ENCODE results near the gene PAPPA.

PAPPA gene

GRCh38 chr9:116287721-116288120, 134.1 kb downstream of the PAPPA start:
- Histone ChIP-seq H3K4me1 (ENCODE audit: insufficient read depth, low read length) (peaks cover 14% of the 10 kb centered on the region), H2AFZ (ENCODE audit: low read depth, low read length) (no peak overlapping the region), H3K27me3 (ENCODE audit: insufficient read depth, low read length) (no peaks in the 10 kb centered on the region), H3K36me3 (ENCODE audit: insufficient read depth, low read length) (no peaks in the 10 kb centered on the region), H3K4me3 (ENCODE audit: low read length) (no peak overlapping the region), H3K9me3 (ENCODE audit: low read length) (no peaks in the 10 kb centered on the region)

- Histone ChIP-seq H3K4me1 (ENCODE audit: insufficient read depth, low read length) (peaks cover 14% of the 10 kb centered on the region), H3K4me3 (ENCODE audit: low read length) (no peak overlapping the region), H3K27me3 (ENCODE audit: insufficient read depth, low read length) (no peaks in the 10 kb centered on the region), H3K36me3 (ENCODE audit: insufficient read depth, low read length) (no peaks in the 10 kb centered on the region), H3K9me3 (ENCODE audit: low read length) (no peaks in the 10 kb centered on the region), H2AFZ (ENCODE audit: low read depth, low read length) (no peak overlapping the region)
These were observed 135.1 kb downstream of the PAPPA start for GRCh38 chr9:116288658-116289057.

DNA sequence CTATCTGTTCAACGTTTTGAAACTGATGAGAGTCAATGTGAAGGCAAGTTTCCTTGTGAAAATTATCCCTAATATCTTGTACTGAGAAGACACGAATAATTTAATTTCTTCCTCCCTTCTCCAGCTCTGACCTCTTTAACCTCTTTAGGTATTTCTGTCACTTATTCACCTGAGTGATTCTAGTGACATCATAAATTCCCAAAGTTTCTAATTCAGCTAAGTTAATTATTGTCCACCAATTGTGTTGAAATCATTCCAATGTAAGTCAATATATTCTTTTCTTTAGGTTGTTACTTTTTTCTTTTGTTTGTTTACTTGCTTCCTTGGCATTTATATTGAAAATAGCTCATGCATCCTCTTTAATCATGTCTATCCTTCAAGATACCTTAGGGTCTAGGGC, 143.8 kb downstream of the PAPPA start:
- H3K9me3 ChIP-seq (ENCODE audit: low read length), result no peaks in the 10 kb centered on the region
- H3K36me3 ChIP-seq (ENCODE audit: insufficient read depth, low read length), result no peaks in the 10 kb centered on the region
- no peak overlapping the region for H2AFZ ChIP-seq (ENCODE audit: low read depth, low read length)
- H3K27me3 ChIP-seq (ENCODE audit: insufficient read depth, low read length), result no peaks in the 10 kb centered on the region
- peaks cover 25% of the 10 kb centered on the region for H3K4me1 ChIP-seq (ENCODE audit: insufficient read depth, low read length)
- H3K4me3 ChIP-seq (ENCODE audit: low read length), result no peak overlapping the region

GRCh38 chr9:116298249-116298648, 144.7 kb downstream of the PAPPA start:
- Histone ChIP-seq H3K9me3 (ENCODE audit: low read length) (no peaks in the 10 kb centered on the region), H3K36me3 (ENCODE audit: insufficient read depth, low read length) (no peaks in the 10 kb centered on the region), H3K27me3 (ENCODE audit: insufficient read depth, low read length) (no peaks in the 10 kb centered on the region), H3K4me3 (ENCODE audit: low read length) (no peak overlapping the region), H3K4me1 (ENCODE audit: insufficient read depth, low read length) (peaks cover 26% of the 10 kb centered on the region), H2AFZ (ENCODE audit: low read depth, low read length) (no peak overlapping the region)

DNA sequence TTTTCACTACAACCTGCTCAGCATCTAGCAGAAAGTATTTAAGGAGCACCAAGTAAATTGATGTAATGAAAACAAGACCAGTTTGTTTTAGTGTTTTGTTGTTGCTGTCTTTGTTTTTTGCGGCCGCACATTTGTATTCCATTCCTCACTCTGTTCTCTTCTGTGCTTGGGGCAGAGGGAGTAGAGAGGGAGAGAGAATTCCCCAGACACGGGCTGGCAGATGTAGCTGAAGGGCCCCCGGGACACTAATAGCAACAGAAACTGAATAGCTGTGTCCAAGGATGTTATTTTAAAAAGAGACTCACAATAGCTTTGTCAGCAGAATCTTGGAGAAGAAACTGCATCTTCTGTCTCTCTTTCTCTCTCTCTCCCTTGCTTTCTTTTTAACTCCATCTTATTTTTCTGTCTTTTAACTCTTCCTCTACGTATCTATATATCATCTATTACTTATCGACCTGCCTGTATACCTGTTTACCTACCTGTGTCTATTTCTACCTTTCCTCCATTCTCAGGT, 145.3 kb downstream of the PAPPA start:
- no peaks in the 10 kb centered on the region for H3K36me3 ChIP-seq (ENCODE audit: insufficient read depth, low read length)
- no peak overlapping the region for H2AFZ ChIP-seq (ENCODE audit: low read depth, low read length)
- H3K27me3 ChIP-seq (ENCODE audit: insufficient read depth, low read length), result no peaks in the 10 kb centered on the region
- no peaks in the 10 kb centered on the region for H3K9me3 ChIP-seq (ENCODE audit: low read length)
- H3K4me1 ChIP-seq (ENCODE audit: insufficient read depth, low read length), result peaks cover 32% of the 10 kb centered on the region
- H3K4me3 ChIP-seq (ENCODE audit: low read length), result no peak overlapping the region

DNA sequence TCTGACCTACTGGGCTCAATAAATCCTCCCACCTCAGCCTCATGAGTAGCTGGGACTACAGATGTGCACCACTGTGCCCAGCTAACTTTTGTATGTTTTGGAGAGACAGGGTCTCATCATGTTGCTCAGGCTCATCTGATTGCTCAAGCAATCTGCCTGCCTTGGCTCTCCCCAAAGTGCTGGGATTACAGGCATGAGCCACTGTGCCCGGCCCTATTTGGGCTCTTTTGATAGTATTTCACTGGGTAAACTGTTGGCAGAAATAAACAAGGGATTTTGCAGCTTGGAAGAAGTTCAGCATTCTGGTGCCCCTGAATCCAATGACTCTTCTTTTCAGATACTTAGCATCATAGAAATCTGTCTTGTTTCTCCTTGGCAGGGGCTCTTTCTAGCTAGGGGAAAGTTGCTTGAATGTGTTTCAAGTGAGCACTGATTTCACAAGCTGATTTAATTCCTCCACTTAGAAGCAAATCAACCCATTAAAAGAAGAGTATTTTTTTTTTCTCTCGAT, 146.8 kb downstream of the PAPPA start:
- peaks cover 47% of the 10 kb centered on the region for H3K4me1 ChIP-seq (ENCODE audit: insufficient read depth, low read length)
- H3K27me3 ChIP-seq (ENCODE audit: insufficient read depth, low read length), result no peaks in the 10 kb centered on the region
- no peak overlapping the region for H3K4me3 ChIP-seq (ENCODE audit: low read length)
- no peaks in the 10 kb centered on the region for H3K36me3 ChIP-seq (ENCODE audit: insufficient read depth, low read length)
- no peaks in the 10 kb centered on the region for H3K9me3 ChIP-seq (ENCODE audit: low read length)
- no peak overlapping the region for H2AFZ ChIP-seq (ENCODE audit: low read depth, low read length)

- Histone ChIP-seq H3K9me3 (ENCODE audit: low read length) (no peaks in the 10 kb centered on the region), H3K36me3 (ENCODE audit: insufficient read depth, low read length) (no peaks in the 10 kb centered on the region), H2AFZ (ENCODE audit: low read depth, low read length) (no peak overlapping the region), H3K4me3 (ENCODE audit: low read length) (no peak overlapping the region), H3K27me3 (ENCODE audit: insufficient read depth, low read length) (no peaks in the 10 kb centered on the region), H3K4me1 (ENCODE audit: insufficient read depth, low read length) (peaks cover 50% of the 10 kb centered on the region)
These were observed 149.7 kb downstream of the PAPPA start for GRCh38 chr9:116303270-116303669.

- Histone ChIP-seq H2AFZ (ENCODE audit: low read depth, low read length) (no peak overlapping the region), H3K27me3 (ENCODE audit: insufficient read depth, low read length) (no peaks in the 10 kb centered on the region), H3K4me3 (ENCODE audit: low read length) (no peak overlapping the region), H3K36me3 (ENCODE audit: insufficient read depth, low read length) (no peaks in the 10 kb centered on the region), H3K4me1 (ENCODE audit: insufficient read depth, low read length) (peaks cover 43% of the 10 kb centered on the region), H3K9me3 (ENCODE audit: low read length) (no peaks in the 10 kb centered on the region)
These were observed 150.4 kb downstream of the PAPPA start for GRCh38 chr9:116303886-116304538.

- Histone ChIP-seq H3K4me3 (ENCODE audit: low read length) (no peak overlapping the region), H3K36me3 (ENCODE audit: insufficient read depth, low read length) (no peaks in the 10 kb centered on the region), H3K27me3 (ENCODE audit: insufficient read depth, low read length) (no peaks in the 10 kb centered on the region), H2AFZ (ENCODE audit: low read depth, low read length) (no peak overlapping the region), H3K4me1 (ENCODE audit: insufficient read depth, low read length) (peaks cover 35% of the 10 kb centered on the region), H3K9me3 (ENCODE audit: low read length) (no peaks in the 10 kb centered on the region)
These were observed 151.2 kb downstream of the PAPPA start for GRCh38 chr9:116304761-116305160.

DNA sequence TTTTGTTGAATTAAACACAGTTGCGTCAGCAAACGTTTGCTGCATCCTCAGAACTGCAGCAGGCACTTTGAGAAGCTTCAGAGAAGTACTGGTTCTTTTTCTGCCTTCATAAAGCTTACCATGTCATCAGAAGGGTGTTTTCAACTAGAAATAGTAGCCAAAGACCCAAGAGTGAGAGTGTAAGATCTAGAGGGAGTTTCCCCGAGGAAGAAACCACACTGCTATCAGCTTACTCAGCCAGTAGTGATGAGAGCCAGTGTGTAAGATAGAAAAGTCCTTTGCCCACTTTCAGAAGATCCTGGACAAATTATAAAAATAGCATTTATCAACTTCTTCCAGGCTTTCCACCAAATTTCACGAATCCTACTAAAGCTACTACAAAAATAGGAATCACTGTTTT, 154.5 kb downstream of the PAPPA start:
- H2AFZ ChIP-seq (ENCODE audit: low read depth, low read length), result no peak overlapping the region
- H3K4me1 ChIP-seq (ENCODE audit: insufficient read depth, low read length), result peaks cover 27% of the 10 kb centered on the region
- H3K36me3 ChIP-seq (ENCODE audit: insufficient read depth, low read length), result no peaks in the 10 kb centered on the region
- H3K27me3 ChIP-seq (ENCODE audit: insufficient read depth, low read length), result no peaks in the 10 kb centered on the region
- H3K4me3 ChIP-seq (ENCODE audit: low read length), result no peak overlapping the region
- no peaks in the 10 kb centered on the region for H3K9me3 ChIP-seq (ENCODE audit: low read length)

DNA sequence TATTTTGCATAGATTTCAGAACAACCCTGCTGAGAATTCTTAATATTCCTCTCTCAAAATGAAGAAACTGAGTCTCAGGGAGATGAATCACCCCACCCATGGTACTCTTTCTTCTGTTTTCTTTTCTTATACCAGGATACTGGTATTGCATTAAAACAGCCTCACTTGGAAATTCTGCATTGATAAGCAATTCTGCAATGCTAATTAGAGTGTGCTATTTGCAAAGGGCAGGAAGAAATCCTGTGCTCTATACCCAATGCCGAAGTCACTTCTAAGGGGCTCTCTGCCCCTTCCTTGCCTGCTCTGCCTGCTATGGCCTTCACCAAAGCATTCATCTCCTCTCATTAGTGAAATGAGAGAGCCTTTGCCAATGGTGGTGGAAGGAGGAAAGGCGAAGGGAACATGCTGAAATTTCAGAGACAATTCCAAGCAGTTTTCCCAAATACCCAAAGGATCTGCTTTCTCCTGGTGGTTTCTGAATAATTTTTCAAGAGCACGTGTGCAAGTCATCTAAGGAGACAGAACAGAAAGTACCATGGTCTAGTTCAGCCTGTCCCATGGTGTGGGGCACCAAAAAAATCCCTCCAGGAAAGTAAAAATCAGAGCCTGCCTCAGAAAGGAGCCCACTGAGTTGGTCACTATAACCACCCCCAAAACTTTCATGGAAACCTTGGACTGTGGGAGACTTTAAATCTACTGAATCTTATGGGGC, 156.5 kb downstream of the PAPPA start:
- no peaks in the 10 kb centered on the region for H3K27me3 ChIP-seq (ENCODE audit: insufficient read depth, low read length)
- H3K4me1 ChIP-seq (ENCODE audit: insufficient read depth, low read length), result peaks cover 8% of the 10 kb centered on the region
- no peak overlapping the region for H3K4me3 ChIP-seq (ENCODE audit: low read length)
- no peaks in the 10 kb centered on the region for H3K9me3 ChIP-seq (ENCODE audit: low read length)
- no peak overlapping the region for H2AFZ ChIP-seq (ENCODE audit: low read depth, low read length)
- H3K36me3 ChIP-seq (ENCODE audit: insufficient read depth, low read length), result no peaks in the 10 kb centered on the region

DNA sequence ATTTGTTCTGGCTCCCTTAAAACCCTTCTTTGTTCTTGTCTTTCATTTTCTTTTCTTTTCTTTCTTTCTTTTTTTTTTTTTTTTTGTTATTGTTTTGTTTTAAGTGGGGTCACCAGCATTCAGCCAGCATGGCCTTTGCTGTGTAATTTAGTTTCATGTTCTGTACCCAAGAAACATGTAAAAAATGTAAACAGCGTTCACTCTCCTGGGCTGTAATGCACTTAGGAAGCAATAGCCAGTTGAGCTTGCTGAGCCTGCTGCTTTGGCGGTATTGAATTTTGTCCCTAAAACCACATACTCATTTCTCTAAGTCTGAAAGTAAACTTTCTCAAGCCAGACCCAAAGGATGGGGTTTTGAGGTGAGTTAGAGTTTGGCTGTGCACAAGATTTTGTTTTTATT, 158.6 kb downstream of the PAPPA start:
- H3K4me3 ChIP-seq (ENCODE audit: low read length), result no peak overlapping the region
- no peaks in the 10 kb centered on the region for H3K36me3 ChIP-seq (ENCODE audit: insufficient read depth, low read length)
- H3K9me3 ChIP-seq (ENCODE audit: low read length), result no peaks in the 10 kb centered on the region
- no peak overlapping the region for H2AFZ ChIP-seq (ENCODE audit: low read depth, low read length)
- no peaks in the 10 kb centered on the region for H3K4me1 ChIP-seq (ENCODE audit: insufficient read depth, low read length)
- no peaks in the 10 kb centered on the region for H3K27me3 ChIP-seq (ENCODE audit: insufficient read depth, low read length)

- Histone ChIP-seq H3K4me3 (ENCODE audit: low read length) (no peak overlapping the region), H3K4me1 (ENCODE audit: insufficient read depth, low read length) (peaks cover 3% of the 10 kb centered on the region), H3K27me3 (ENCODE audit: insufficient read depth, low read length) (no peaks in the 10 kb centered on the region)
These were observed 160.0 kb downstream of the PAPPA start for GRCh38 chr9:116313638-116314037.

More at GRCh38 chr9:116313638-116314037, 160.0 kb downstream of the PAPPA start:
- H3K36me3 ChIP-seq (ENCODE audit: insufficient read depth, low read length), result no peaks in the 10 kb centered on the region
- H3K9me3 ChIP-seq (ENCODE audit: low read length), result no peaks in the 10 kb centered on the region
- no peak overlapping the region for H2AFZ ChIP-seq (ENCODE audit: low read depth, low read length)

Measured in neuron (in vitro differentiated cells).